HepG2 (cell line): Measurements from ENCODE around the gene WDR62. TPM values are rescaled to one million over a fixed set of nuclear protein-coding genes. Genes with fewer than 3 reads are reported as not detected.

Experiments used
- ASH2L ChIP-seq: fragments of 300-600, 200-600 bp; sonication (generic); IDR thresholded peaks from 2 replicates; pipeline ENCODE4 v1.7.0; 2017; ENCODE audit warnings: low read depth, mild to moderate bottlenecking, moderate library complexity, mixed read lengths, low read length; ENCODE audit not compliant: insufficient read length
- MXD4 ChIP-seq: IDR thresholded peaks from 2 replicates; pipeline ENCODE4 v1.6.1; 2016; ENCODE audit warnings: mild to moderate bottlenecking, missing biosample characterization, missing genetic modification reagents
- NCOR1 ChIP-seq: fragments of 200-600 bp; sonication (generic); IDR thresholded peaks from 2 replicates; pipeline ENCODE4 v1.7.0; 2017; ENCODE audit warnings: antibody characterized with exemption, low read length, borderline replicate concordance
- NFRKB ChIP-seq: fragments of 450-650 bp; IDR thresholded peaks from 2 replicates; pipeline ENCODE4 v1.6.1; 2017
- NR2F6 ChIP-seq, 2 experiments: IDR thresholded peaks; 2 replicates each; pipeline ENCODE4 v1.6.1; 2016; ENCODE audit warnings: antibody characterized with exemption in 1 of 2, mild to moderate bottlenecking in 1 of 2
- RXRA ChIP-seq: sonication (generic); formaldehyde crosslinking; IDR thresholded peaks from 2 replicates; pipeline ENCODE4 v1.5.1; 2020; ENCODE audit warnings: missing genetic modification reagents
- SMARCE1 ChIP-seq: fragments of 450-650 bp; IDR thresholded peaks from 2 replicates; pipeline ENCODE4 v1.6.1; 2017; ENCODE audit warnings: borderline replicate concordance
- SP5 ChIP-seq: IDR thresholded peaks from 2 replicates; pipeline ENCODE4 v1.6.1; 2016; ENCODE audit warnings: low read depth, borderline replicate concordance
- SUZ12 ChIP-seq: fragments of 150-350 bp; IDR thresholded peaks from 2 replicates; pipeline ENCODE4 v1.6.1; 2014; ENCODE audit warnings: low read depth, low read length
- ZFP36 ChIP-seq: fragments of 150-350 bp; IDR thresholded peaks from 2 replicates; pipeline ENCODE4 v1.6.1; 2018; ENCODE audit warnings: borderline replicate concordance, low read length, low read depth; ENCODE audit not compliant: partially characterized antibody
- ZMYM2 ChIP-seq: sonication (generic); formaldehyde crosslinking; IDR thresholded peaks from 2 replicates; pipeline ENCODE4 v1.8.0; 2022; ENCODE audit warnings: mild to moderate bottlenecking, missing genetic modification reagents
- ZNF225 ChIP-seq: sonication (generic); formaldehyde crosslinking; IDR thresholded peaks from 2 replicates; pipeline ENCODE4 v1.4.0; 2020; ENCODE audit warnings: mild to moderate bottlenecking, missing genetic modification reagents
- ZNF329 ChIP-seq: sonication (generic); formaldehyde crosslinking; IDR thresholded peaks from 2 replicates; pipeline ENCODE4 v1.9.0; 2021; ENCODE audit warnings: low read depth, mild to moderate bottlenecking, missing genetic modification reagents
- ZNF552 ChIP-seq: sonication (generic); formaldehyde crosslinking; IDR thresholded peaks from 2 replicates; pipeline ENCODE4 v1.9.0; 2022; ENCODE audit warnings: missing genetic modification reagents, mild to moderate bottlenecking, borderline replicate concordance
- ZNF772 ChIP-seq: sonication (generic); formaldehyde crosslinking; IDR thresholded peaks from 2 replicates; pipeline ENCODE4 v1.5.0; 2020; ENCODE audit warnings: mild to moderate bottlenecking, missing genetic modification reagents
- ZNF792 ChIP-seq: IDR thresholded peaks from 2 replicates; pipeline ENCODE4 v1.6.1; 2016
- polyA plus RNA-seq, 8 experiments: library from polyadenylated mRNA; depleted of rRNA in 3 of 8; stranded (reverse) in 7 of 8; unstranded in 1 of 8; fragments of >200 nt; fragmentation: Illumina TruSeq in 4 of 8; extraction: Trizol in 4 of 8; gene quantifications; 2 replicates each; pipeline versions ENCODE4 v1.2.1 to v1.2.3, GENCODE V29; 2011 to 2016; ENCODE audit warnings: low read depth in 4 of 8, missing spikeins in 1 of 8, mixed read lengths in 1 of 8; ENCODE audit not compliant: insufficient read depth in 1 of 8
- total RNA-seq, 5 experiments: library from RNA; depleted of rRNA; stranded (reverse); fragments of >200 nt; fragmentation: Illumina TruSeq; extraction: Trizol; gene quantifications; 2 replicates each; pipeline ENCODE4 v1.2.3, GENCODE V29; 2016; ENCODE audit warnings: low read depth in 1 of 5
- TF ChIP-seq, protein P1 (sequence below): IDR thresholded peaks from 2 replicates; pipeline ENCODE4 v1.6.1; 2016; ENCODE audit warnings: low read depth, control low read depth
- TF ChIP-seq, protein P2 (sequence below): sonication (generic); formaldehyde crosslinking; IDR thresholded peaks from 2 replicates; pipeline ENCODE4 v1.5.0; 2020; ENCODE audit warnings: mild to moderate bottlenecking, missing genetic modification reagents, borderline replicate concordance
- TF ChIP-seq, protein P3 (sequence below): sonication (generic); formaldehyde crosslinking; IDR thresholded peaks from 2 replicates; pipeline ENCODE4 v1.5.1; 2020; ENCODE audit warnings: missing genetic modification reagents, mild to moderate bottlenecking, borderline replicate concordance
- TF ChIP-seq, protein P4 (sequence below): sonication (generic); formaldehyde crosslinking; IDR thresholded peaks from 2 replicates; pipeline ENCODE4 v1.5.1; 2020; ENCODE audit warnings: missing genetic modification reagents, mild to moderate bottlenecking, borderline replicate concordance
- TF ChIP-seq, protein P5 (sequence below): sonication (generic); formaldehyde crosslinking; IDR thresholded peaks from 2 replicates; pipeline ENCODE4 v1.8.0; 2022; ENCODE audit warnings: missing genetic modification reagents, low read depth, mild to moderate bottlenecking, borderline replicate concordance

Gene WDR62
- total and polyA plus RNA-seq, 2 of the 13 experiments (the other 11 are each of a cell fraction or from before 2014, with no cell fraction given), result 5.8 to 12.5 TPM

DNA sequence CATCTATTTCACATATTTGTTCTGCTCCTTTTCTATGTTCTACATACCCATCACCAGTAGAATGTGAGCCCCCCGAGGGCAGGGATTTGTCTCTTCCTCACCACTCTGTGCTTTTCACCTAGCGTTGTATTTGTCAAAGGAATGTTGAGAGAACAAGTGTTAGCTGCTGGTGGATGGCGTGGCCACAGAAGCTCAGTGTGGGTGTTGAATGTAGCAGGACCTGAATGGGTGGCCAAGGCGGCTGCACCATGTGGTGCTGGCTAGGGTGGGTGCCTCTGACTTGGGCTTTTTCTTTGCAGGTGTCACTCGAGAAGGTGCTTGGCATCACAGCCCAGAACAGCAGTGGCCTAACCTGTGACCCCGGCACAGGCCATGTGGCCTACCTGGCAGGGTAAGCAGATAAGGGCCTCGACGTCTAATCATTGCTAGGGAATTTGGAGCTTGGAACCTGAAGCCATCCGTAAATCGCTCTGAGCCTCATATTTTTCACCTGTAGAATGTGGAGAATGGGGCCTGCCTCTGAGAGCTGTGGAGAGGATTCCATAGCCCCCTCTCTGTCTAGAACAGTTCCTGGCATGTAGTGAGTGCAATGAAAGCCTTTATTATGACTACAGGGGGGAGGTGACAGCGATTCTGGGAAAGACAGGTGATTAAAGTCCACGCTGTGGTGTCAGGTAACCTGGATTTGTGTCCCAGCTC is 3.9 kb downstream of the WDR62 start (continued):
- TF ChIP-seq NCOR1, result peak; percentile 62; the same call in 1 of the 2 replicates
- TF ChIP-seq, protein P1, sequence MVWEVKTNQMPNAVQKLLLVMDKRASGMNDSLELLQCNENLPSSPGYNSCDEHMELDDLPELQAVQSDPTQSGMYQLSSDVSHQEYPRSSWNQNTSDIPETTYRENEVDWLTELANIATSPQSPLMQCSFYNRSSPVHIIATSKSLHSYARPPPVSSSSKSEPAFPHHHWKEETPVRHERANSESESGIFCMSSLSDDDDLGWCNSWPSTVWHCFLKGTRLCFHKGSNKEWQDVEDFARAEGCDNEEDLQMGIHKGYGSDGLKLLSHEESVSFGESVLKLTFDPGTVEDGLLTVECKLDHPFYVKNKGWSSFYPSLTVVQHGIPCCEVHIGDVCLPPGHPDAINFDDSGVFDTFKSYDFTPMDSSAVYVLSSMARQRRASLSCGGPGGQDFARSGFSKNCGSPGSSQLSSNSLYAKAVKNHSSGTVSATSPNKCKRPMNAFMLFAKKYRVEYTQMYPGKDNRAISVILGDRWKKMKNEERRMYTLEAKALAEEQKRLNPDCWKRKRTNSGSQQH (CRISPR knock-in tag), result 0 out of 2 replicates have a peak, but pooled peaks have one; percentile 63
- no peak for TF ChIP-seq ZNF552
- TF ChIP-seq ASH2L, result peak; percentile 61
- peak; percentile 75 for TF ChIP-seq ZNF792 (CRISPR knock-in tag)
- TF ChIP-seq, protein P2, sequence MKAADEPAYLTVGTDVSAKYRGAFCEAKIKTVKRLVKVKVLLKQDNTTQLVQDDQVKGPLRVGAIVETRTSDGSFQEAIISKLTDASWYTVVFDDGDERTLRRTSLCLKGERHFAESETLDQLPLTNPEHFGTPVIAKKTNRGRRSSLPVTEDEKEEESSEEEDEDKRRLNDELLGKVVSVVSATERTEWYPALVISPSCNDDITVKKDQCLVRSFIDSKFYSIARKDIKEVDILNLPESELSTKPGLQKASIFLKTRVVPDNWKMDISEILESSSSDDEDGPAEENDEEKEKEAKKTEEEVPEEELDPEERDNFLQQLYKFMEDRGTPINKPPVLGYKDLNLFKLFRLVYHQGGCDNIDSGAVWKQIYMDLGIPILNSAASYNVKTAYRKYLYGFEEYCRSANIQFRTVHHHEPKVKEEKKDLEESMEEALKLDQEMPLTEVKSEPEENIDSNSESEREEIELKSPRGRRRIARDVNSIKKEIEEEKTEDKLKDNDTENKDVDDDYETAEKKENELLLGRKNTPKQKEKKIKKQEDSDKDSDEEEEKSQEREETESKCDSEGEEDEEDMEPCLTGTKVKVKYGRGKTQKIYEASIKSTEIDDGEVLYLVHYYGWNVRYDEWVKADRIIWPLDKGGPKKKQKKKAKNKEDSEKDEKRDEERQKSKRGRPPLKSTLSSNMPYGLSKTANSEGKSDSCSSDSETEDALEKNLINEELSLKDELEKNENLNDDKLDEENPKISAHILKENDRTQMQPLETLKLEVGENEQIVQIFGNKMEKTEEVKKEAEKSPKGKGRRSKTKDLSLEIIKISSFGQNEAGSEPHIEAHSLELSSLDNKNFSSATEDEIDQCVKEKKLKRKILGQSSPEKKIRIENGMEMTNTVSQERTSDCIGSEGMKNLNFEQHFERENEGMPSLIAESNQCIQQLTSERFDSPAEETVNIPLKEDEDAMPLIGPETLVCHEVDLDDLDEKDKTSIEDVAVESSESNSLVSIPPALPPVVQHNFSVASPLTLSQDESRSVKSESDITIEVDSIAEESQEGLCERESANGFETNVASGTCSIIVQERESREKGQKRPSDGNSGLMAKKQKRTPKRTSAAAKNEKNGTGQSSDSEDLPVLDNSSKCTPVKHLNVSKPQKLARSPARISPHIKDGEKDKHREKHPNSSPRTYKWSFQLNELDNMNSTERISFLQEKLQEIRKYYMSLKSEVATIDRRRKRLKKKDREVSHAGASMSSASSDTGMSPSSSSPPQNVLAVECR, result peak; percentile 23; the same call in 1 of the 2 replicates
- TF ChIP-seq SUZ12, result no peak
- no peak for TF ChIP-seq ZFP36
- 0 out of 2 replicates have a peak, but pooled peaks have one; percentile 63 for TF ChIP-seq ZNF772 (CRISPR knock-in tag)
- TF ChIP-seq ZMYM2, result no peak
- TF ChIP-seq NFRKB, result no peak
- TF ChIP-seq ZNF225 (CRISPR knock-in tag), result no peak
- TF ChIP-seq SMARCE1, result no peak
- TF ChIP-seq, protein P3, sequence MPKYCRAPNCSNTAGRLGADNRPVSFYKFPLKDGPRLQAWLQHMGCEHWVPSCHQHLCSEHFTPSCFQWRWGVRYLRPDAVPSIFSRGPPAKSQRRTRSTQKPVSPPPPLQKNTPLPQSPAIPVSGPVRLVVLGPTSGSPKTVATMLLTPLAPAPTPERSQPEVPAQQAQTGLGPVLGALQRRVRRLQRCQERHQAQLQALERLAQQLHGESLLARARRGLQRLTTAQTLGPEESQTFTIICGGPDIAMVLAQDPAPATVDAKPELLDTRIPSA (CRISPR knock-in tag), result no peak
- TF ChIP-seq SP5 (CRISPR knock-in tag), result 0 out of 2 replicates have a peak, but pooled peaks have one; percentile 55
- TF ChIP-seq NR2F6 (IDR thresholded peaks at IDR 0.05), result no peak
- TF ChIP-seq NR2F6 (CRISPR knock-in tag; IDR thresholded peaks at IDR 0.05), result peak; percentile 69
- TF ChIP-seq RXRA (CRISPR knock-in tag), result 0 out of 2 replicates have a peak, but pooled peaks have one; percentile 51
- TF ChIP-seq, protein P4, sequence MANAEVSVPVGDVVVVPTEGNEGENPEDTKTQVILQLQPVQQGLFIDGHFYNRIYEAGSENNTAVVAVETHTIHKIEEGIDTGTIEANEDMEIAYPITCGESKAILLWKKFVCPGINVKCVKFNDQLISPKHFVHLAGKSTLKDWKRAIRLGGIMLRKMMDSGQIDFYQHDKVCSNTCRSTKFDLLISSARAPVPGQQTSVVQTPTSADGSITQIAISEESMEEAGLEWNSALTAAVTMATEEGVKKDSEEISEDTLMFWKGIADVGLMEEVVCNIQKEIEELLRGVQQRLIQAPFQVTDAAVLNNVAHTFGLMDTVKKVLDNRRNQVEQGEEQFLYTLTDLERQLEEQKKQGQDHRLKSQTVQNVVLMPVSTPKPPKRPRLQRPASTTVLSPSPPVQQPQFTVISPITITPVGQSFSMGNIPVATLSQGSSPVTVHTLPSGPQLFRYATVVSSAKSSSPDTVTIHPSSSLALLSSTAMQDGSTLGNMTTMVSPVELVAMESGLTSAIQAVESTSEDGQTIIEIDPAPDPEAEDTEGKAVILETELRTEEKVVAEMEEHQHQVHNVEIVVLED (CRISPR knock-in tag), result no peak; the same call in 1 of the 2 replicates
- TF ChIP-seq MXD4 (CRISPR knock-in tag), result no peak
- TF ChIP-seq, protein P5, sequence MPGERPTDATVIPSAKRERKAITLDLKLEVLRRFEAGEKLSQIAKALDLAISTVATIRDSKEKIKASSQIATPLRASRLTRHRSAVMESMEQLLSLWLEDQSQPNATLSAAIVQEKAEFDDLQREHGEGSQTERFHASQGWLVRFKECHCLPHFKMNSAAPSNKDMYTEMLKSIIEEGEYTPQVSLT (CRISPR knock-in tag), result no peak
- TF ChIP-seq ZNF329 (CRISPR knock-in tag), result no peak
